OCI-LY1 (cell line): ENCODE results near the gene CDC73.

ENCODE experiments used
- CTCF ChIP-seq: fragments of 200-600 bp; sonication (generic), shearing (Covaris generic); IDR thresholded peaks from 2 replicates; pipeline ENCODE4 v1.5.1; 2017; ENCODE audit warnings: mild to moderate bottlenecking, antibody characterized with exemption, low read length, moderate library complexity, mixed read lengths
- EZH2 ChIP-seq: fragments of 200-600 bp; sonication (generic), shearing (Covaris generic); IDR thresholded peaks from 2 replicates; pipeline ENCODE4 v1.8.0; 2017; ENCODE audit warnings: borderline replicate concordance, mixed run types, mild to moderate bottlenecking, antibody characterized with exemption, low read length, moderate library complexity, mixed read lengths

DNA sequence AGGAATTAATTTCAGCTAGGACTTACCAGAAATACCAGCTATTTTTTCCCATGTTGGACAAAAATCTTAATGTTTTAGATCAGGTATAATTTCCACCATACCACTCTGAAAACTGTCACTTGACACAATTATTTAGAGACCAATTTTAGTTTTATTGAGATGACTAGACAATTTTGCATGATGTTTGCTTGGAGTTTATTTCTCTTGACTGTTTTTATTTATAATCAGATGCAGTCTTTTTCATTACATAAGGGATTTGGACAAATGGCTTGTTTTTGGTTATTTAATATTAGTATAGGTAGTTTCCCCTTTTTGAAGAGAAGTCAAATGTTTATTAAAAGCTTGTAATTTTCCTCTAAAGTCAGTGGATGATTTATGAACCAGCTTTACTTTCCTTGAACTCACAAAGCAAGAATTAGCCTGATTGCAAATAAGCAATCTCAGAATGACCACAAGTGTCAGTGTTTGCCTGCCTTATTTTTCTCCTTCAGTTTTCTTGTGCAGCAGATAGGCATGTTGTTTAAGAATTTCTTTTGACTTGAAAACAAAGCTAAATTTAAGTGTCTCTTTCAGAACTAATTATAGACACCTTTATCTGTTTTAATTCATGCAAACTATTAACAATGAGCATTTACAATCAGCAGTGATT is 68.4 kb downstream of the CDC73 start:
- TF ChIP-seq CTCF (no peak), EZH2 (no peak)
